HepG2 (cell line): ENCODE results near the gene DAB2IP. TPM values are rescaled to one million over a fixed set of nuclear protein-coding genes. Genes with fewer than 3 reads are reported as not detected.
A peak's percentile ranks its signal among the peaks of the same experiment; 100 is the strongest.

Experiments
- ATF2 ChIP-seq: sonication (generic); formaldehyde crosslinking; IDR thresholded peaks from 2 replicates; pipeline ENCODE4 v1.4.0; 2020; ENCODE audit warnings: missing genetic modification reagents
- EP300 ChIP-seq, 3 experiments: sonication (generic) in 1 of 3; formaldehyde crosslinking in 1 of 3; IDR thresholded peaks; 2 replicates each; pipeline versions ENCODE4 v1.5.1 to v1.6.1; 2011 to 2020; ENCODE audit warnings: low read depth in 2 of 3, low read length in 2 of 3, borderline replicate concordance in 1 of 3, improper control_type of control experiment in 1 of 3, mild to moderate bottlenecking in 1 of 3, missing genetic modification reagents in 1 of 3, moderate library complexity in 1 of 3
- HMG20B ChIP-seq: conservative IDR thresholded peaks from 2 replicates; pipeline ENCODE4 v1.6.1; 2016; ENCODE audit warnings: missing genetic modification reagents, missing compliant biosample characterization
- KLF6 ChIP-seq: IDR thresholded peaks from 2 replicates; pipeline ENCODE4 v1.8.0; 2016; ENCODE audit warnings: missing biosample characterization, missing genetic modification reagents
- MAFK ChIP-seq, 2 experiments: IDR thresholded peaks in 1 of 2; conservative IDR thresholded peaks in 1 of 2; 2 replicates each; pipeline ENCODE4 v1.6.1; 2011; ENCODE audit warnings: improper control_type of control experiment in 2 of 2, low read length in 2 of 2
- SP2 ChIP-seq: sonication (generic); formaldehyde crosslinking; IDR thresholded peaks from 2 replicates; pipeline ENCODE4 v1.5.1; 2020; ENCODE audit warnings: mild to moderate bottlenecking, missing genetic modification reagents
- THYN1 ChIP-seq: sonication (generic); formaldehyde crosslinking; IDR thresholded peaks from 2 replicates; pipeline ENCODE4 v1.8.1; 2023; ENCODE audit warnings: low read depth, mild to moderate bottlenecking, moderate library complexity, missing genetic modification reagents, borderline replicate concordance
- ZC3H13 ChIP-seq: sonication (generic); formaldehyde crosslinking; IDR thresholded peaks from 2 replicates; pipeline ENCODE4 v1.8.1; 2023; ENCODE audit warnings: mild to moderate bottlenecking, missing genetic modification reagents, moderate library complexity
- ZNF362 ChIP-seq: sonication (generic); formaldehyde crosslinking; IDR thresholded peaks from 2 replicates; pipeline ENCODE4 v1.4.0; 2020; ENCODE audit warnings: missing genetic modification reagents, mild to moderate bottlenecking, borderline replicate concordance
- ZSCAN12 ChIP-seq: sonication (generic); formaldehyde crosslinking; IDR thresholded peaks from 2 replicates; pipeline ENCODE4 v1.9.0; 2021; ENCODE audit warnings: mild to moderate bottlenecking, missing genetic modification reagents
- polyA plus RNA-seq, 8 experiments: library from polyadenylated mRNA; depleted of rRNA in 3 of 8; stranded (reverse) in 7 of 8; unstranded in 1 of 8; fragments of >200 nt; fragmentation: Illumina TruSeq in 4 of 8; extraction: Trizol in 4 of 8; gene quantifications; 2 replicates each; pipeline versions ENCODE4 v1.2.1 to v1.2.3, GENCODE V29; 2011 to 2016; ENCODE audit warnings: low read depth in 4 of 8, missing spikeins in 1 of 8, mixed read lengths in 1 of 8; ENCODE audit not compliant: insufficient read depth in 1 of 8
- total RNA-seq, 5 experiments: library from RNA; depleted of rRNA; stranded (reverse); fragments of >200 nt; fragmentation: Illumina TruSeq; extraction: Trizol; gene quantifications; 2 replicates each; pipeline ENCODE4 v1.2.3, GENCODE V29; 2016; ENCODE audit warnings: low read depth in 1 of 5
- TF ChIP-seq, protein P1 (sequence below), 2 experiments: sonication (generic) in 1 of 2; formaldehyde crosslinking in 1 of 2; IDR thresholded peaks; 2 replicates each; pipeline versions ENCODE4 v1.5.1 to v1.6.1; 2011 to 2020; ENCODE audit warnings: borderline replicate concordance in 1 of 2, low read depth in 1 of 2, low read length in 1 of 2, mild to moderate bottlenecking in 1 of 2, missing genetic modification reagents in 1 of 2, moderate library complexity in 1 of 2
- TF ChIP-seq, protein P2 (sequence below): sonication (generic); formaldehyde crosslinking; IDR thresholded peaks from 2 replicates; pipeline ENCODE4 v1.4.0; 2020; ENCODE audit warnings: mild to moderate bottlenecking, missing genetic modification reagents
- TF ChIP-seq, protein P3 (sequence below): sonication (generic); formaldehyde crosslinking; IDR thresholded peaks from 2 replicates; pipeline ENCODE4 v1.4.0; 2020; ENCODE audit warnings: missing genetic modification reagents, mild to moderate bottlenecking, borderline replicate concordance
- TF ChIP-seq, protein P4 (sequence below): sonication (generic); formaldehyde crosslinking; IDR thresholded peaks from 2 replicates; pipeline ENCODE4 v1.4.0; 2020; ENCODE audit warnings: mild to moderate bottlenecking, low read depth, missing genetic modification reagents

Gene DAB2IP
- total and polyA plus RNA-seq, 2 of the 13 experiments (the other 11 are each of a cell fraction or from before 2014, with no cell fraction given): 25.3 to 37.9 TPM

GRCh38 chr9:121634329-121635261 lies 16.8 kb upstream of the DAB2IP start (continued):
- TF ChIP-seq KLF6 (CRISPR knock-in tag) (no peak), ZNF362 (CRISPR knock-in tag) (peak; percentile 74; the same call in 1 of the 2 replicates), HMG20B (CRISPR knock-in tag) (0 out of 2 replicates have a peak, but pooled peaks have one; percentile 42), ZSCAN12 (CRISPR knock-in tag) (no peak), SP2 (CRISPR knock-in tag) (no peak), ZC3H13 (no peak), MAFK (conservative IDR thresholded peaks at IDR 0.05 in 1 of 2, IDR thresholded peaks at IDR 0.05 in 1 of 2; ENCODE audit: low read length in 2 of 2) (no peak), EP300 (IDR thresholded peaks at IDR 0.05; ENCODE audit: low read depth in 2 of 2, low read length in 2 of 2) (peak in 1 of 2 experiments; percentile 24; a peak in 1 of 4 replicates), EP300 (CRISPR knock-in tag; IDR thresholded peaks at IDR 0.05; ENCODE audit: borderline replicate concordance) (no peak), ATF2 (CRISPR knock-in tag) (no peak), THYN1 (CRISPR knock-in tag) (no peak)
- TF ChIP-seq, protein P1, sequence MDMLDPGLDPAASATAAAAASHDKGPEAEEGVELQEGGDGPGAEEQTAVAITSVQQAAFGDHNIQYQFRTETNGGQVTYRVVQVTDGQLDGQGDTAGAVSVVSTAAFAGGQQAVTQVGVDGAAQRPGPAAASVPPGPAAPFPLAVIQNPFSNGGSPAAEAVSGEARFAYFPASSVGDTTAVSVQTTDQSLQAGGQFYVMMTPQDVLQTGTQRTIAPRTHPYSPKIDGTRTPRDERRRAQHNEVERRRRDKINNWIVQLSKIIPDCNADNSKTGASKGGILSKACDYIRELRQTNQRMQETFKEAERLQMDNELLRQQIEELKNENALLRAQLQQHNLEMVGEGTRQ (IDR thresholded peaks at IDR 0.05; ENCODE audit: low read depth, low read length): no peak
- TF ChIP-seq, protein P1 (CRISPR knock-in tag; IDR thresholded peaks at IDR 0.05; ENCODE audit: borderline replicate concordance): no peak
- TF ChIP-seq, protein P2, sequence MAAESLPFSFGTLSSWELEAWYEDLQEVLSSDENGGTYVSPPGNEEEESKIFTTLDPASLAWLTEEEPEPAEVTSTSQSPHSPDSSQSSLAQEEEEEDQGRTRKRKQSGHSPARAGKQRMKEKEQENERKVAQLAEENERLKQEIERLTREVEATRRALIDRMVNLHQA: no peak
- TF ChIP-seq, protein P3, sequence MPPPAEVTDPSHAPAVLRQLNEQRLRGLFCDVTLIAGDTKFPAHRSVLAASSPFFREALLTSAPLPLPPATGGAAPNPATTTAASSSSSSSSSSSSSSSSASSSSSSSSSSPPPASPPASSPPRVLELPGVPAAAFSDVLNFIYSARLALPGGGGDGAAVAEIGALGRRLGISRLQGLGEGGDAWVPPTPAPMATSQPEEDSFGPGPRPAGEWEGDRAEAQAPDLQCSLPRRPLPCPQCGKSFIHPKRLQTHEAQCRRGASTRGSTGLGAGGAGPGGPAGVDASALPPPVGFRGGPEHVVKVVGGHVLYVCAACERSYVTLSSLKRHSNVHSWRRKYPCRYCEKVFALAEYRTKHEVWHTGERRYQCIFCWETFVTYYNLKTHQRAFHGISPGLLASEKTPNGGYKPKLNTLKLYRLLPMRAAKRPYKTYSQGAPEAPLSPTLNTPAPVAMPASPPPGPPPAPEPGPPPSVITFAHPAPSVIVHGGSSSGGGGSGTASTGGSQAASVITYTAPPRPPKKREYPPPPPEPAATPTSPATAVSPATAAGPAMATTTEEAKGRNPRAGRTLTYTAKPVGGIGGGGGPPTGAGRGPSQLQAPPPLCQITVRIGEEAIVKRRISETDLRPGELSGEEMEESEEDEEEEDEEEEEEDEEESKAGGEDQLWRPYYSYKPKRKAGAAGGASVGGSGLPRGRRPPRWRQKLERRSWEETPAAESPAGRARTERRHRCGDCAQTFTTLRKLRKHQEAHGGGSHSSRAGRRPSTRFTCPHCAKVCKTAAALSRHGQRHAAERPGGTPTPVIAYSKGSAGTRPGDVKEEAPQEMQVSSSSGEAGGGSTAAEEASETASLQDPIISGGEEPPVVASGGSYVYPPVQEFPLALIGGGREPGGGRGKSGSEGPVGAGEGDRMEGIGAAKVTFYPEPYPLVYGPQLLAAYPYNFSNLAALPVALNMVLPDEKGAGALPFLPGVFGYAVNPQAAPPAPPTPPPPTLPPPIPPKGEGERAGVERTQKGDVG (CRISPR knock-in tag): no peak
- TF ChIP-seq, protein P4, sequence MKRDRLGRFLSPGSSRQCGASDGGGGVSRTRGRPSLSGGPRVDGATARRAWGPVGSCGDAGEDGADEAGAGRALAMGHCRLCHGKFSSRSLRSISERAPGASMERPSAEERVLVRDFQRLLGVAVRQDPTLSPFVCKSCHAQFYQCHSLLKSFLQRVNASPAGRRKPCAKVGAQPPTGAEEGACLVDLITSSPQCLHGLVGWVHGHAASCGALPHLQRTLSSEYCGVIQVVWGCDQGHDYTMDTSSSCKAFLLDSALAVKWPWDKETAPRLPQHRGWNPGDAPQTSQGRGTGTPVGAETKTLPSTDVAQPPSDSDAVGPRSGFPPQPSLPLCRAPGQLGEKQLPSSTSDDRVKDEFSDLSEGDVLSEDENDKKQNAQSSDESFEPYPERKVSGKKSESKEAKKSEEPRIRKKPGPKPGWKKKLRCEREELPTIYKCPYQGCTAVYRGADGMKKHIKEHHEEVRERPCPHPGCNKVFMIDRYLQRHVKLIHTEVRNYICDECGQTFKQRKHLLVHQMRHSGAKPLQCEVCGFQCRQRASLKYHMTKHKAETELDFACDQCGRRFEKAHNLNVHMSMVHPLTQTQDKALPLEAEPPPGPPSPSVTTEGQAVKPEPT (CRISPR knock-in tag): no peak
